IPS DF 19.7 (cell line): Measurements from ENCODE around the gene PPM1K.
A peak's percentile ranks its signal among the peaks of the same experiment; 100 is the strongest.
"Not testable (repeated sequence)": the region's sequence is repeated elsewhere in the genome, so short reads cannot be mapped to it uniquely, and the experiment has no call there.

Source experiments
- DNase-seq: peaks from one replicate; pipeline ENCODE4 v3.0.0-alpha.2; 2013; ENCODE audit warnings: low read depth, low spot score

Gene PPM1K

GRCh38 chr4:88284439-88285234 lies at the start of gene PPM1K:
Gene PPM1K (minus strand): TSS chr4:88284561. CDS start chr4:88278583, 5,978 bp downstream.
- DNase-seq, result peak; percentile 91

- DNase-seq, result no peak
These were observed 49.5 kb upstream of the PPM1K start for GRCh38 chr4:88333741-88334405.

GRCh38 chr4:88327665-88328064 lies 43.3 kb upstream of the PPM1K start:
- no peak for DNase-seq

- no peak for DNase-seq
These were observed 36.5 kb upstream of the PPM1K start for GRCh38 chr4:88320780-88321373.

- no peak for DNase-seq
These were observed 35.9 kb upstream of the PPM1K start for GRCh38 chr4:88320224-88320779.

GRCh38 chr4:88318751-88319350 lies 34.5 kb upstream of the PPM1K start:
- DNase-seq, result no peak

- no peak for DNase-seq
These were observed 31.2 kb upstream of the PPM1K start for GRCh38 chr4:88315460-88316017.

- not testable (repeated sequence) for DNase-seq
These were observed 28.8 kb upstream of the PPM1K start for GRCh38 chr4:88313088-88313624.

- no peak for DNase-seq
These were observed 24.2 kb upstream of the PPM1K start for GRCh38 chr4:88308587-88308986.

GRCh38 chr4:88297725-88298454 lies 13.5 kb upstream of the PPM1K start:
- DNase-seq, result no peak

GRCh38 chr4:88297212-88297516 lies 12.8 kb upstream of the PPM1K start:
- no peak for DNase-seq

- DNase-seq, result no peak
These were observed 12.3 kb upstream of the PPM1K start for GRCh38 chr4:88296413-88297211.

GRCh38 chr4:88295656-88296055 lies 11.3 kb upstream of the PPM1K start:
- DNase-seq, result no peak

GRCh38 chr4:88291003-88291402 lies 6.6 kb upstream of the PPM1K start:
- no peak for DNase-seq

- no peak for DNase-seq
These were observed 2.5 kb upstream of the PPM1K start for GRCh38 chr4:88286897-88287296.

GRCh38 chr4:88285235-88285653 lies 883 bp upstream of the PPM1K start:
- DNase-seq, result no peak

GRCh38 chr4:88283661-88284438 lies 511 bp downstream of the PPM1K start:
- no peak for DNase-seq

GRCh38 chr4:88280228-88280795 lies 4.0 kb downstream of the PPM1K start:
- no peak for DNase-seq

- DNase-seq, result no peak
These were observed 6.6 kb downstream of the PPM1K start for GRCh38 chr4:88277711-88278225.
